Glutamatergic neuron (in vitro differentiated cells): Measurements from ENCODE around the gene ADAM11. TPM values are rescaled to one million over a fixed set of nuclear protein-coding genes. Genes with fewer than 3 reads are reported as not detected.
A peak's percentile ranks its signal among the peaks of the same experiment; 100 is the strongest.
"Not testable (repeated sequence)": the region's sequence is repeated elsewhere in the genome, so short reads cannot be mapped to it uniquely, and the experiment has no call there.

Experiments
- DNase-seq: peaks from one replicate; pipeline ENCODE4 v3.0.0; 2022
- H3K27ac Mint-ChIP-seq: one replicate; pipeline ENCODE4 v1.8.0; 2020; ENCODE audit warnings: mild to moderate bottlenecking, mixed read lengths, inconsistent platforms; ENCODE audit not compliant: unreplicated experiment
- H3K27me3 Mint-ChIP-seq: one replicate; pipeline ENCODE4 v1.8.0; 2020; ENCODE audit warnings: mild to moderate bottlenecking, moderate library complexity, mixed read lengths, inconsistent platforms; ENCODE audit not compliant: unreplicated experiment
- H3K36me3 Mint-ChIP-seq: one replicate; pipeline ENCODE4 v1.8.0; 2020; ENCODE audit warnings: mild to moderate bottlenecking, mixed read lengths, inconsistent platforms; ENCODE audit not compliant: unreplicated experiment
- H3K4me1 Mint-ChIP-seq: one replicate; pipeline ENCODE4 v1.8.0; 2020; ENCODE audit warnings: mild to moderate bottlenecking, low read depth, mixed read lengths, inconsistent platforms; ENCODE audit not compliant: unreplicated experiment
- H3K4me3 Mint-ChIP-seq: one replicate; pipeline ENCODE4 v1.8.0; 2020; ENCODE audit warnings: mild to moderate bottlenecking, mixed read lengths, inconsistent platforms; ENCODE audit not compliant: unreplicated experiment
- H3K9me3 Mint-ChIP-seq: one replicate; pipeline ENCODE4 v1.8.0; 2020; ENCODE audit warnings: mild to moderate bottlenecking, moderate library complexity, mixed read lengths, inconsistent platforms; ENCODE audit not compliant: unreplicated experiment
- long read RNA-seq: library from polyadenylated mRNA; unstranded; transcript quantifications from one replicate; pipeline ENCODE4 v2.0.0, GENCODE V29; 2020; ENCODE audit not compliant: unreplicated experiment
- total RNA-seq: library from RNA; stranded (reverse); fragmentation: NEBNext Ultra II Directional; extraction: Animal tissue kit (Norgen Biotek cat#: 25700); gene quantifications from one replicate; pipeline ENCODE4 v1.2.1, GENCODE V29; 2021; ENCODE audit not compliant: unreplicated experiment
- TF ChIP-seq, protein P1 (sequence below): fragments of 200-600 bp; sonication (generic); IDR thresholded peaks from one replicate; pipeline ENCODE4 v1.5.0; 2021; ENCODE audit not compliant: partially characterized antibody, unreplicated experiment

ADAM11 gene, protein sequence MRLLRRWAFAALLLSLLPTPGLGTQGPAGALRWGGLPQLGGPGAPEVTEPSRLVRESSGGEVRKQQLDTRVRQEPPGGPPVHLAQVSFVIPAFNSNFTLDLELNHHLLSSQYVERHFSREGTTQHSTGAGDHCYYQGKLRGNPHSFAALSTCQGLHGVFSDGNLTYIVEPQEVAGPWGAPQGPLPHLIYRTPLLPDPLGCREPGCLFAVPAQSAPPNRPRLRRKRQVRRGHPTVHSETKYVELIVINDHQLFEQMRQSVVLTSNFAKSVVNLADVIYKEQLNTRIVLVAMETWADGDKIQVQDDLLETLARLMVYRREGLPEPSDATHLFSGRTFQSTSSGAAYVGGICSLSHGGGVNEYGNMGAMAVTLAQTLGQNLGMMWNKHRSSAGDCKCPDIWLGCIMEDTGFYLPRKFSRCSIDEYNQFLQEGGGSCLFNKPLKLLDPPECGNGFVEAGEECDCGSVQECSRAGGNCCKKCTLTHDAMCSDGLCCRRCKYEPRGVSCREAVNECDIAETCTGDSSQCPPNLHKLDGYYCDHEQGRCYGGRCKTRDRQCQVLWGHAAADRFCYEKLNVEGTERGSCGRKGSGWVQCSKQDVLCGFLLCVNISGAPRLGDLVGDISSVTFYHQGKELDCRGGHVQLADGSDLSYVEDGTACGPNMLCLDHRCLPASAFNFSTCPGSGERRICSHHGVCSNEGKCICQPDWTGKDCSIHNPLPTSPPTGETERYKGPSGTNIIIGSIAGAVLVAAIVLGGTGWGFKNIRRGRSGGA
- 396 TPM for total RNA-seq
- long read RNA-seq, partial matches to known transcripts, result 8 of 59 reads
- long read RNA-seq, other reads (novel, unspliced or antisense), result 51 of 59 reads

DNA sequence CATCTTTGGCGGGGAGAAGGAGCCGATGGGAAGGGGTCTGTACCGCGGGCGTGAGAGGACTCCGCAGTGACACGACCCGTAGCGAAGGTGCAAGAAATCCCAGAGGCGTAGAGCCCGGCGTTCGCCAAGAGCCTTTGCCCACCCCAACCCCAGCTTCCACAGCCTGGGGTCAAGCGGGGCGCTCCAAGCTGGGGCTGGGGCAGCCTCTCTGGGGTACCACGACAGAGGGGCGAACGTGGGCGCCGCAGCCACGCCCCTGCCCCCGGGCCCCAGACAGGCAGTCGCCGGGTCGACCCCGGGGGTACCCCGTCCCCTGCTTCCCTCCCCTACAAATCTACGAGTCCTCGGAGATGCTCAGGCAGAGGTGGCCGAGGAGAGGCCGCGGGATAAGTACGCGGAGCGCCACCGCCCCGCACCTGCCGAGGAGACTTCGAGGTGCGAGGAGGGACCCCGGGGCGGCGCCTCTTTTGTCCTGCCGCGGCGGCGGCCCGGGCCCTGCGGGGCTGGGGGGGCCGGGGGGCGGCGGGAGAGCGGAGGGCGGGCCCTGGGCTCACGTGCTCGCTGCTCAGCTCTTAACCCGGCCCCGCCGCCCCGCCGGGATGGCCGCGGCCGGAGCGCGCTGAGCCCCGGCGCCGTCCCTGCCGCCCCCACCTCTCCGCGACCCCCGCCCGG lies at the start of gene ADAM11:
ADAM11 (plus strand) TSS at position 575 of the 672 bp plus-strand sequence. CDS start 212 bp downstream, outside the sequence.
- Mint-ChIP-seq H3K27me3 (peaks cover 13% of the 10 kb centered on the region), H3K9me3 (peaks cover 11% of the 10 kb centered on the region), H3K36me3 (no peaks in the 10 kb centered on the region), H3K4me3 (peak within 1 kb of the TSS; percentile 80), H3K27ac (peak within 1 kb of the TSS; percentile 82), H3K4me1 (peaks cover 24% of the 10 kb centered on the region)
- peak; percentile 59 for DNase-seq
- TF ChIP-seq, protein P1, sequence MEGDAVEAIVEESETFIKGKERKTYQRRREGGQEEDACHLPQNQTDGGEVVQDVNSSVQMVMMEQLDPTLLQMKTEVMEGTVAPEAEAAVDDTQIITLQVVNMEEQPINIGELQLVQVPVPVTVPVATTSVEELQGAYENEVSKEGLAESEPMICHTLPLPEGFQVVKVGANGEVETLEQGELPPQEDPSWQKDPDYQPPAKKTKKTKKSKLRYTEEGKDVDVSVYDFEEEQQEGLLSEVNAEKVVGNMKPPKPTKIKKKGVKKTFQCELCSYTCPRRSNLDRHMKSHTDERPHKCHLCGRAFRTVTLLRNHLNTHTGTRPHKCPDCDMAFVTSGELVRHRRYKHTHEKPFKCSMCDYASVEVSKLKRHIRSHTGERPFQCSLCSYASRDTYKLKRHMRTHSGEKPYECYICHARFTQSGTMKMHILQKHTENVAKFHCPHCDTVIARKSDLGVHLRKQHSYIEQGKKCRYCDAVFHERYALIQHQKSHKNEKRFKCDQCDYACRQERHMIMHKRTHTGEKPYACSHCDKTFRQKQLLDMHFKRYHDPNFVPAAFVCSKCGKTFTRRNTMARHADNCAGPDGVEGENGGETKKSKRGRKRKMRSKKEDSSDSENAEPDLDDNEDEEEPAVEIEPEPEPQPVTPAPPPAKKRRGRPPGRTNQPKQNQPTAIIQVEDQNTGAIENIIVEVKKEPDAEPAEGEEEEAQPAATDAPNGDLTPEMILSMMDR, result no peak

DNA sequence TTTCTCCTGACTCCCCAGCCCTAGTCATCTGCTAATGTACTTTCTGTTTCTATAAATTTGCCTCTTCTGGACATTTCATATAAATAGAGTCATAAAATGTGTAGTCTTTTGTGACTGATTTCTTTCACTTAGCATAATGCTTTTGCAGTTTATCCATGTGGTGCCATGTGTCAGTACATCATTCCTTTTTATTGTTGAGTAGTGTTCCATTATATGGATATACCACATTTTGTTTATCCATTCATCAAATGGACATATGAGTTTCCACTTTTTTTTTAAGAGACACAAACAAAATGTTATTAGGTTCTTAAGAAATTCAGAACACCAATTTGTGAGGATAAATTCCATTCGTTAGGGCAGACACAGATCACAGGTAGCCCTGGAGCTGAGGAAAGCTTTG lies 39.3 kb upstream of the ADAM11 start:
- Mint-ChIP-seq H3K27ac (no peak overlapping the region), H3K4me1 (no peaks in the 10 kb centered on the region), H3K9me3 (no peaks in the 10 kb centered on the region), H3K27me3 (no peaks in the 10 kb centered on the region), H3K4me3 (no peak overlapping the region), H3K36me3 (peaks cover 3% of the 10 kb centered on the region)
- TF ChIP-seq, protein P1, result no peak
- no peak for DNase-seq

DNA sequence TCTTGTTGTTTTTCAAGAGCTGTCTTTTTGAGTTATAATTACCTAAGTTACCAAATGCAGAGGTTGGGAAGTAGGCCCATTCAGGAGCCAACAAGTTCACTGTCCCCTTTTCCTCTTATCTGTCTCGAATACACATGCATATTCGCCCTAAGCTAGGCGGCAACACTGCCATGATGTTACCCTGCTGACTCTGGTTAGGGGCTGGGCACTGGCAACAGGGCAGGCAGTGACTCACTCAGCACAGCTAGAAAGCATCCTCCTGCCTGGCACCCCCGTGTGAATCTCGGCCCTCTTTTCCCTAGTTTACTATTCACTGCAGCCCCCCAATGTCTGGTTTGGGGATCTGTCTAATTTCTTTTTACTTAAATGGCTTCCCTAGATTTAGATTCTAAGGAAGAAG lies 36.5 kb upstream of the ADAM11 start:
- Mint-ChIP-seq H3K27ac (no peak overlapping the region), H3K4me1 (no peaks in the 10 kb centered on the region), H3K27me3 (no peaks in the 10 kb centered on the region), H3K36me3 (peaks cover 3% of the 10 kb centered on the region), H3K9me3 (peaks cover 4% of the 10 kb centered on the region), H3K4me3 (no peak overlapping the region)
- no peak for DNase-seq
- TF ChIP-seq, protein P1, result no peak

DNA sequence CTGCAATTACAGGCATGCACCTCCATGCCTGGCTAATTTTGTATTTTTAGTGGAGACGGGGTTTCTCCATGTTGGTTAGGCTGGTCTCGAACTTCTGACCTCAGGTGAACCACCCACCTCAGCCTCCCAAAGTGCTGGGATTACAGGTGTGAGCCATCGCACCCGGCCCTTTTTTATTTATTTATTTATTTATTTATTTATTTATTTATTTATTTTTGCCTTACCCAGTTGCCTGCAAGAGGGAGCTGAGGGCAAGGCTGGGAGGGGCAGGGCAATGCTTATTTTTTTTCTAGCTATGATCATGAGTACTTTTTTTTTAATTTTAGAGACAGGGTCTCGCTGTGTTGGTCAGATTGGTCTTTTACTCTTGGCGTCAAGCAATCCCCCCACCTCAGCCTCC lies 32.7 kb upstream of the ADAM11 start:
- not testable (repeated sequence) for H3K9me3 Mint-ChIP-seq, H3K36me3 Mint-ChIP-seq, DNase-seq, H3K4me1 Mint-ChIP-seq, H3K27ac Mint-ChIP-seq, H3K4me3 Mint-ChIP-seq, H3K27me3 Mint-ChIP-seq

DNA sequence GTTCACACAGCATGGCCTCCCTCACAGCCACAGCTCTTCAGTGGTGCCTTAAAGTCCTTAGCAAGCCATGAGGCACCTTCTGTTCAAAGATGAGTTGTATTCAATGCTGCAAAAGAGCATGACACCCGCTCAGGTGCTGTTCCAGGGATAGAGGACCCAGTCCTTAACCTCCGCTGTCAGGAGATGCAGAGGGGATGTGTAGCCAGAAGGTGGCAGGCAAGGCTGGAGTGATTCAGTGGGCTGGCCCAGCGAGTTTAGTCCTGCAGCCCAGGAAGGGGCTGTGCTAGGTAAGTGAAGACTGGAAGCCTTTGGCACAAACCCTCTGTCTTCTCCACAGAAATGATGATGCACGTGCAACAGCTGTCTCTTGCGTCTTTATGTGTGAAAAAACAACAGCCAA lies 25.0 kb upstream of the ADAM11 start:
- TF ChIP-seq, protein P1, result peak; percentile 48
- Mint-ChIP-seq H3K27ac (no peak overlapping the region), H3K4me3 (peak overlapping the region; percentile 7), H3K4me1 (peaks cover 3% of the 10 kb centered on the region), H3K27me3 (peaks cover 3% of the 10 kb centered on the region), H3K9me3 (peaks cover 4% of the 10 kb centered on the region), H3K36me3 (no peaks in the 10 kb centered on the region)
- DNase-seq, result peak; percentile 73
